HEK293T (cell line): ENCODE measurements around the gene PTPRA.

ENCODE experiments used
- FOXM1 ChIP-seq: fragments of 450-650 bp; IDR thresholded peaks from 2 replicates; pipeline ENCODE4 v1.6.1; 2017; ENCODE audit warnings: mild to moderate bottlenecking, borderline replicate concordance
- SP1 ChIP-seq: fragments of 450-650 bp; IDR thresholded peaks from 2 replicates; pipeline ENCODE4 v1.6.1; 2017
- TARDBP ChIP-seq: fragments of 450-650 bp; IDR thresholded peaks from 2 replicates; pipeline ENCODE4 v1.6.1; 2016
- ZNF384 ChIP-seq: fragments of 450-650 bp; IDR thresholded peaks from 2 replicates; pipeline ENCODE4 v1.6.1; 2016

DNA sequence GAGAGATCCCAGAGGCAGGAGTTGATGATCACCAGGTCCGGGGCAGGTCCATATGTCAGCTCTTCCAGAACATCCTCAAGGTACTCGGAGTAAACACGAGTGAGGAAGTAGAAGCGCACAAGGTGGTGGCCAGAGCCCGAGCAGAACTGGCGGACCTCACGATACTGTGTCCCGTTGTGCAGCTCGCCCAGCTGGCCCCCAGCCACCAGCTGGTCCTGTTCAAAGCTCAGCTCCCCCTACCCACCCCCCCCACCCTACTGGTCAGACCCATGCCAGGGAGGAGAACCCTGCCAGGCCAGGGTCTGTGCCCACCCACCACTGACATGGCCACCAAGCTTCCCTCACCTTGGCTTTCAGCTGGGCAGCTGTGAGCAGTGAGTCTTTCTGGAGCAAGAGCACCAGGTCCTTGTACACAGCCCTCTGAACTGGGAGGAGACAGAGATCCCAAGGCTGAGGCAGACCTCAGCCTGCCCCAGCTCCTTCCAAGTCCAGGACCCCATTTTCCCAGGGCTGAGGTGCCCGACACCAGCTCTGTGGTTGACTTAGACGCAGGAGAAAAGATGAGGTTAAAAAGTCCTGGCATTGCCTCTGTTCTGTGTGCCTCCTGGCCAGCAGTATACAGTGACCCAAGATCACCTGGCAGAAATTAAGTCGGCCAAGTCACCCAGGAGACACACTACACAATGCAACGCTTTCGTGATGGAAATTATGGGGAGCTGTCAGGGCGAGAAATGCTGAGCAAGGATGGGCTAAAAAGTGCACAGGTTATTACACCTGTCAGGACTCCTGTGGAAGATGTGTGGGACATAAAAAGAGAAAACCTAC is 34.2 kb upstream of the PTPRA start:
- TF ChIP-seq ZNF384, result no peak
- no peak for TF ChIP-seq FOXM1
- TF ChIP-seq TARDBP, result no peak
- TF ChIP-seq SP1, result no peak
